NCI-H2081 treated with DMSO at 0.1 percent for 48 hours (cell line): ENCODE data around the gene DIAPH1.

Source experiments
- DNase-seq: peaks from one replicate; lab custom pipeline; 2025; lab: John Stamatoyannopoulos, UW

The DIAPH1 gene

GRCh38 chr5:141639357-141640050 lies 20.7 kb upstream of the DIAPH1 start:
- DNase-seq, result no peak

DNA sequence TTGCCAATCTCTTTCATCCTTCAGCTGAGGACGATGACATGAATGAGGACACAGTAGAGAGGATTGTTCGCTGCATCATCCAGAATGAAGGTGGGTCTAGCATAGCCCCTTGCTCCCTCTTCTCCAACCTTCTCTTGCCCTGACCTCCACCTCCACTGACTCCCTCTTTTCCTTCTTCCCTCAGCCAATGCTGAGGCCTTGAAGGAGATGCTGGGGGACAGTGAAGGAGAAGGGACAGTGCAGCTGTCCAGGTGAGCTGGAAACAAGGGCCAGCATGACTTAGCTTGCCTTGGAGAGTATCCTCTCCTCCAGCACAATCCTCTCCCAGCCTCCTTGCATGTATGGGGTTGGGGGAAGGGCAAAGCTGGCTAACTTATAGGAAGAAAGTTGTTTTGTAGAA lies 20.0 kb upstream of the DIAPH1 start:
- DNase-seq, result no peak

DNA sequence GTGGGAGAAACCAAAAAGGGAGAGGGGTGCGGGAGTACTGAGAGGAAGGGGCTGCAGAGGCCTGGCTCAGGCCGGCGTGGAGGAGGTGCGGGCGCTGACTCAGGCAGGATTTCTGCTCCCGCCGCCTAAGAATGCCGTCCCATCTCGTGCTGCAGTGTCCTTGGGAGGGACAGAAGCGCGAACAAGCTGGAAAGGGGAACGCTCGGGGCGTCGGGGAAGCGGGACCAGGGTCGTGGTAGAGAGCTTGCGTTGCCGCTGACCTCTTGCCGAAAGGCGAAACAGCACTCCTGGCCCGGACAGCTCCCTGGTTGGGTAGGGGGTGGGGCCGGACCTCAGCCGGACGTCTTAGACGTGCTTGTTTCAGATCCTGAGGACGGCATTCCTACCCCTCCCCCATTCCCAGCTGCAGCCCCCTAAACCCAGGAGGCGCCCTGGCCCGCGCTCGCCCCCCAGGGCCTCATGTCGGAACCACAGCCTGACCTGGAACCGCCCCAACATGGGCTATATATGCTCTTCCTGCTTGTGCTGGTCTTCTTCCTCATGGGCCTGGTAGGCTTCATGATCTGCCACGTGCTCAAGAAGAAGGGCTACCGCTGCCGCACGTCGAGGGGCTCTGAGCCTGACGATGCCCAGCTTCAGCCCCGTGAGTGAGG lies 19.1 kb upstream of the DIAPH1 start:
- DNase-seq, result no peak

DNA sequence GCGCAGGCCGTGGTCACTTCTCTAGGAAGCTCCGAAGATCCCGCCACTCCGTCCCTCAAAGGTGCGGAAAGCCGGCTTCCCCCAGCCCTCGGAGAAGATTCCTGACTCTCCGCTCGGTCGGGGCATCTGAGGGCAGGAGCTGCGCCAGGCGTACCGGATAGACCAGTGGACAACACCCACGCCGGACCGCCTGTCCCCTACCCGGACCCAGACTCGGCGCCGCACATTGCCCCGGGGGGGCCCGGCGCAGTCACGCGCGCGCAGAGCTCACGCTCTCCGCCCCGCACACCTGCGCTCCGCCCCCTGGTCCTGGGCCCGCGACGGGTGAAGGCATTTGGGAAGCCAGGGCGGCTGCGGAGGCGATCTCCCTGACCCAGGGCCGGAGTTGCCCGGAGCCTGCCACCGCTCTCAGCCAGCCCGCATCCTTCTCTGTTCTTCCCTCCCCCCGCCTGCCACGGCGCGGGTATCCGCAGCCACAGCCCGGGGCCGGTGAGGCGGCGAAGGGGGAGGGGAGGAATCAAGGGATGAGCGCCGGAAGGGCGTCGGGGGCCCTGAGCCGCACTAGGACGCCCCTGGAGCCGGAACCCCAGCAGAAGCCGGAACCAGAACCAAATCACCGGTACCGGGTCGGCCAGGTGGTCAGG lies 18.4 kb upstream of the DIAPH1 start:
- no peak for DNase-seq

DNA sequence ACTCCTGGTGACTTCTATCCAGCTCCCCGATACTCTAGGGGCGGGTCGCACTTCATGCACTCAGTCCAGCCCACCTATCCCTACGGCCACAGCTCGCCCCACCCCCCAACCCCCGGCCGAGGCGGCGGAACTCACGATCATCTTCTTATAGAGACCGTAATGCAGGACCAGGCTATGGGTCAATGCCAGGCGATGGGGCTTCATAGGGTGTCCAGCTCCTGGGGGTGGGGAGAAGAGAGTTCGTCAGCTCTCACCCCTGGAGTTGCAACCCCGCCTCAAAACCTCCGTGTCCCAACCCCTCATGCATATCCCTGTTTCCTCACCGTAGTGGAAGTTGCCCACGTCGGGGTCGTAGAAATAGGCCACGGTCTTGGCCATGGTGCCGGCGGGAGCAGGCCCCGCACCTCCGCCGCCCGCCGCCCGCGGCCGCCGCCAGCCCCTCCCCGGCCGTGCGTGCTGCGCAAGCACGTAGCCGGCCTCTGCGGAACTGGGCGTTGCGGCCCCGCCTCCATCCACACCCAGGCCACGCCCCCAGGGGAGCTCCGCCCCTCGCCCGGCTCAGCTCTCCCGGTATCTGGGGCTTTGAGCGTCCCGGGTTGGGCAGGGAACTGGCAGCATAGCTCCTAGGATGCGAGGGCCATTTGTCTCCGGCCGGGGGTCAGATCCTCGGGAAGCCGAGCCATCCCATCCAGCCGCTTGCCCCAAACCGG lies 17.8 kb upstream of the DIAPH1 start, which contains the start of the genes HDAC3 and RELL2:
TSS of gene HDAC3 (minus strand) at position 437 of the 710 bp plus-strand sequence. CDS start at position 378, 59 bp downstream.
TSS of gene RELL2 (plus strand) at position 585 of the 710 bp plus-strand sequence. CDS start 1,229 bp downstream, outside the sequence.
- DNase-seq, result no peak

GRCh38 chr5:141636106-141636412 lies 17.3 kb upstream of the DIAPH1 start:
- no peak for DNase-seq

DNA sequence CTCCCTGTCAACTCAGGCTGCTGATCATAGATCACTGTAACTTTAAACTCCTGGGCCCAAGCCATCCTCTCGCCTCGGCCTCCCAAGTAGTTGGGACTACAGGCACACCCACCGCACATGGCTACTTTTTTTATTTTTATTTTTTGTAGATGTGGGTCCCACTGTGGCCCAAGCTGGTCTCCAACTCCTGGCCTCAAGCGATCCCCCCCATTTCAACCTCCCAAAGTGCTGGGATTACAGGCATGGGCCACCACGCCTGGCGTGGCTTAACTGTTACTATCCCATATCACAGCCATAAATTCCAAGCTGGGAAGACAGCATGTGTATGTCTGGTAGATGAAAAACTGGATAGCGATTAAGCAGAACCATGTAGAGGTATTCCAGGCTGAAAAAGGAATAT lies 16.8 kb upstream of the DIAPH1 start:
- DNase-seq, result no peak

DNA sequence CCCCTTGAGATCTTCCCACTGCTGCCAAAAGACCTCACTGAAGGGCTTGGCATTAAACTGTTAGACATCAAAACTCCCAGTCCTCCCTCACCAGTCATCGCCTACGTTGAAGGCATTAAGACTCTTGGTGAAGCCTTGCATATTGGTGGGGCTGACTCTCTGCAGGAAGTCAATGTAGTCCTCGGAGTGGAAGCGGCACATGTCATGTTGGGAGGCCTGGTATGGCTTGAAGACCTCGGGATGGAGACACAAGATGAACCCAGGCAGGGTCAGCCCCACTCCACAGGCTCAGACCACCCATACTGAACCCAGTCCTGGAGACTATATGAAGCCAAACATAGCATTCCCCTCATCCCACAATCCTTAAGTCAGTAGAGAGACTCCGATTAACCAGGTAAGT lies 15.9 kb upstream of the DIAPH1 start:
- no peak for DNase-seq

GRCh38 chr5:141633871-141634561 lies 15.2 kb upstream of the DIAPH1 start:
- DNase-seq, result no peak

DNA sequence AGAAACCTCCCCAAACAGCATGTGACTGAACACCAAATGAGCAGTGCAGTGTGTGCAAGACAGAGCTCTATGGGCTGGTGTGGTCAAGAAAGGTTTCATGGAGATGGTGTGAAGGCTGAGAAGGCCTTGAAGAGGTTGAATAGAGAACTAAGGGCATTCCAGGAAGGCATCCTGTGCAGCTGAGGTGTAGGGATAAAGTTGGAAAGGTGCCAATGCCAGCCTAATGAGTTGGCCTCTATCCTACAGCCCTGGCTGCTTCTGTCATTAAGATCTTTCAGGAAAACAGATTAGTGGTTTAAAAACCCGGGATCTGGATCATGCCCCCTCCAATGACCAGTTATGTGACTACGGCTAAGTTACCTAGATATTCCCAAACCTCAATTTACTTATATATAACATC lies 13.8 kb upstream of the DIAPH1 start:
- DNase-seq, result no peak

GRCh38 chr5:141630570-141631140 lies 11.9 kb upstream of the DIAPH1 start:
- no peak for DNase-seq

DNA sequence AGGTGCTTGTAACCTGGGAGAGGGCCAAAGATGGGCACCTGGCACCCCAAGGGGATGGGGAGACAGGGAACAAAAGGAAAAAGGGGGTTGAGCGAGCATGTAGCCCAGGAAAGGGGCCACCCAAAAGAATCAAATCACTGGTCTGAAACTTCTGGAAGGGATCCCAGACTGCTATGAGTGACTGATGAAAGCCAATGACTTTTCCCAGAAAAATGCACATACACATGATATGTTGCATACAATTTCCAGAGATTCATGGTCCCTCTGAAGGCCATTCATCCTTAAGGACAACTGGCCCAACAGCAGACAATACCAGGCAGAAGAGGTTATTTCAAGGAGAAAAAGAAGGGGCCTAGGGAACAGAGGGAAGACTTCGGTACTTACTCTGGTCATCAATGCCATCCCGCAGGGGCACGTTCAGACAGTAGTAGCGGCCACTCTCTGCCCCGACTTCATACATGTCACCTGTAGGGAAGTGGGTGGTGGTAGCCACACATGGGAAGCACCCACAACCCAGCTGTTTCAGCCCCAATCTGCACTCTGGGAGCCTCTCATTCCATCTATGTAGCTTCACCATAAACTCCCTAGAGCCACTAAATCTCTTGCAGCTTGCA lies 9.5 kb upstream of the DIAPH1 start:
- DNase-seq, result no peak

DNA sequence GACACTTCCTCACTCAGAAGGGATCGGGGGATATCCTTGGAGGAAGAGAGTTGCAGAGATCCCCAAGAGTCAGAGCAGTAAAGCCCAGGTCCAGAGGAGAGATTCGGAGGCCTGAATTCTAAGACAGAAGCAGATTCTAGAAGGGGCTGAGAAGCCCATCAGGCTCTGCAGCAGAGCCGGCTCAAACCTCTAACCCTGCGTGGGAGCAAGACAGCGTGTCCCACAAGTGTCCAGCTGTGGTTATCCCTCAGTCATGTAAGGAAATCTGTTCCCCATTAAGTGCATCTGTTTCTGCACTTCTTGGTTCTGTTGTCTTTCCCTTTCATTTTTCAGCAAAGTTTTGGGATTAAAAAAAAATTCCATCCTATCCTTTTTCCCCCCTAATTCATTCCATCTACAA lies 4.8 kb upstream of the DIAPH1 start:
- no peak for DNase-seq

DNA sequence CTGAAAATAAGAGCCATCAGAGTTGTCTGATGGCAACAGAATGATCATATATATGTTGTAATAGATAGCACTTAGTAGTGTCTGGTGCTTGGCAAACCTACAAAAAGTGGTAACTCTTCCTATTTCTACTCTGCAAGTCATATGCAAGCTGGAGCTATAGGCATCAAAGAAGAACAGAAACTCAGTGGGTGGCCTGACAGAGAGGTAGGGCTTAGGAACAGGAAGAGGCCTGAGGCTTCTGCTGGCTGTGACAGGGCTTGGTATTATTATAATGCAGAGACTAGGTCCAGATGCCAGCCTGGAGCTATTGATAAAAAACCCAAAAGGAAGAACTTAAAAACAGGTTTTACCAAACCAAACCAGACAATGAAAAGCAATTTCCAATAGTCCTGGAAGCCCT lies 4.4 kb upstream of the DIAPH1 start:
- DNase-seq, result no peak

DNA sequence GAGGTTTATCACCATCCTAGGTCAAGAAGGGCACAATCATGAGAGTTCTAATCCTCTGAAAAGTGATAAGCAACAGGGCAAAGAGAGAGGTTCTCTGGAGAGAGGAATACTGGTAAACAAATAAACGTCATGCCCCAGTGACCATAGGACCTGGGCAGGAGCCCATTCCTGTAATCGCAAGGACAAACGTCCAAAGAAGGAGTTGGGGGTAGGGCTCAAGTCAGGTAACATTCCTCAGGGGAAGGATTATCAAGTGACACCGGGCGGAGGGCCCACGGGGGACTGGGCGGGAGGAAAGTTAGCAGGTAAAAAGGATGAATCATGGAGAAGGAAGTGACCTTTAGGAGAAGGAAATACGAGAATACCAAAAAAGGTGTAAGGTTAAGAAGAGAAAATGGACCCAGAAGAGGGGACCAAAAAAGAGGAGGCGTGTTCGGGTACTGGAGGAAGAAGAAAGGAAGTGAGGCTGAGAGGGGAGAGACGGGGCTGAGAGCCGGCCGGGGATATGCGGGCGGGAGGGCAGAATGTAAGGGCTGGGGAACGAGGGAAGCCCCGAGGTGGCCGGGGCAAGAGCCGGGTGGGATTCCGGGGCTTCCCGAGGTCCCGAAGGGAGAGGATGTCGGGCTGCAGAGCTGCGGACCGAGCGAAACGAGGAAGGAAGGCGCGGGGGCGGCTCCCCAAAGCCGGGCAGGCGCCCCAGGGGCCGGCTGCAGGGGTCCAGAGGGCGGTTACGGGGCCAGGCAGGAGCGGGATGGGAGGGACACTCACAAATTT lies 583 bp downstream of the DIAPH1 start:
- no peak for DNase-seq

GRCh38 chr5:141617682-141618029 lies 1.1 kb downstream of the DIAPH1 start:
- DNase-seq, result no peak

- DNase-seq, result no peak
Observed at GRCh38 chr5:141617128-141617527, 1.7 kb downstream of the DIAPH1 start.

DNA sequence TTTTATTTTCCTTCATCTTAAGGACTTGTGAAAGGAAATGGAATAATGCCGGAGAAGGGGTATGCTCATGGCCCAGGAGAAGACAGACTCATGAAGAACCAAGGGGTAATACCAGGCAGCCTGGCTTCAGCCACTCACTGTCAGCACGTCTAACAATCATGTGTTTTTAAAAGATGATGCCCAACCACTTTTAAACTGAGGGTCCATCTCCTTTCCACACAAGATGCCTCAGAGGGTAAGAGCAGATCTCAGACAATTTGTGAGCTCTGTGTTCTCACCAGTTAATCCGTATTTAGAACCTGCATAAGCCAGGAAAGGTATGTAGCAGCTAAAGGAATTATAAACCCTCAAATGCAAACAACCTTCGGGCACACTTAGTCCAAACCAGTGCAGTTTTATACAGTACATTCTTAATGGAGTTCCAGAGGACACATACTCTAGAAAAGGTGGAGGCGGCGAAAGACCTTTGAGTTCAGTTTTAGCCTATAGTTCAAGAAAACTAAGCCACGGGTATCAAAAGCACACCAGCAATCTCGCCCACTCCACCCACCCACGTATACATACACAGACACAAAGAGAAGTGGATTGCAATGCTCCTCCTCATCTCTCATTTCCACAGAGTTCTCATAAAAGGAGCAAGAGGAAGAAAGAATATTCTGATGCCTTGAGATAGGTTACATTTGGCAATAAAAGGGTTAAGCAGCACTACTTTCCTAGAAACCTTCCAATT lies 2.6 kb downstream of the DIAPH1 start:
- DNase-seq, result no peak

DNA sequence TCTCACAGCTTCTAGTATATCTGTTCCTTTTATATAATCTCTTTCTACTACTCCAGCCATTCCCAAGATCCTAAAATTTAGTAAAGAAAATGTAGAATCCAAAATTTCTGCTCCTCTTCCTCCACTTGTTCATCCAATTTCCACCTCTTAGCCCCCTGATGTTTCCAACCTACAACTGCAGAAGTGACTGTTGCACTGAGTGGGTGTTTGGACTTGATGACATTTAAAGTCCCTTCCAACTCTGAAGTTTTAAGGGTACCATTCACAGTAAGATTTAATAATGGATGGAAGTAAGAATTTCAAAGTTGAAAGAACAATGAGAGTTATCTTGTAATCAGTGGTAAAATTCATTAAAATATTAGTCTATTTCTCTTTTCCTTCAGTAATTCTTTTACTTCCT lies 5.5 kb downstream of the DIAPH1 start:
- DNase-seq, result no peak

DNA sequence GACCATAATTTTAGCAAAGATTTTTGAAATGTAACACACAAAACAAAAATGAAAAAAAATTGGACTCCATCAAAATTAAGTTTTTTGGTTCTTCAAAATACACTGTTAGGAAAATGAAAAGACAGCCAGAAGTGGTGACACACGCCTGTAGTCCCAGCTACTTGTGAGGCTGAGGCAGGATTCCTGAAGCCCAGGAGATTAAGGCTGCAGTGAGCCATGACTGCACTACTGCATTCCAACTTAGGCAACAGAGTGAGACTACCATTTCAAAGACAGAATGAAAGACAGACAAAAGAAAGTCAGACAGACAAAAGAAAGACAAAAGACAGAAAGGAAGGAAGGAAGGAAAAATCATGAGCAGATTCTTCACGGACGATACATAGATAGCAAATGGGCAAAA lies 7.5 kb downstream of the DIAPH1 start:
- DNase-seq, result no peak
